Neural progenitor cell (in vitro differentiated cells): ENCODE data around the gene STK33. TPM values are rescaled to one million over a fixed set of nuclear protein-coding genes. Genes with fewer than 3 reads are reported as not detected.

Source experiments
- DNase-seq: peaks from one replicate; pipeline ENCODE4 v3.0.0-alpha.2; 2016; ENCODE audit warnings: low spot score
- H2AFZ ChIP-seq: fragments of 200-600 bp; sonication (generic); replicated peaks from 2 replicates; pipeline ENCODE4 v1.6.1; 2016; ENCODE audit warnings: antibody characterized with exemption
- H3F3A ChIP-seq: fragments of 200-600 bp; sonication (generic); 2 replicates; pipeline ENCODE4 v1.6.1; 2016; ENCODE audit warnings: antibody characterized with exemption, low read depth
- H3K27ac ChIP-seq: fragments of 200-600 bp; sonication (generic); 2 replicates; pipeline ENCODE4 v1.5.1; 2016; ENCODE audit warnings: mild to moderate bottlenecking
- H3K27me3 ChIP-seq: fragments of 200-600 bp; sonication (generic); 2 replicates; pipeline ENCODE4 v1.6.1; 2016; ENCODE audit warnings: mild to moderate bottlenecking, moderate library complexity
- H3K36me3 ChIP-seq: fragments of 200-600 bp; sonication (generic); 2 replicates; pipeline ENCODE4 v1.5.1; 2016
- H3K4me1 ChIP-seq: fragments of 200-600 bp; sonication (generic); 2 replicates; pipeline ENCODE4 v1.6.1; 2016; ENCODE audit warnings: mixed run types
- H3K4me2 ChIP-seq: fragments of 200-600 bp; sonication (generic); 2 replicates; pipeline ENCODE4 v1.6.1; 2016
- H3K4me3 ChIP-seq: fragments of 200-600 bp; sonication (generic); 2 replicates; pipeline ENCODE4 v1.5.1; 2016
- H3K79me2 ChIP-seq: fragments of 200-600 bp; sonication (generic); 2 replicates; pipeline ENCODE4 v1.6.1; 2016; ENCODE audit warnings: low read depth
- H3K9ac ChIP-seq: fragments of 200-600 bp; sonication (generic); 2 replicates; pipeline ENCODE4 v1.6.1; 2016
- H3K9me3 ChIP-seq: fragments of 200-600 bp; sonication (generic); 2 replicates; pipeline ENCODE4 v1.5.1; 2016; ENCODE audit warnings: low read depth
- H4K20me1 ChIP-seq: fragments of 200-600 bp; sonication (generic); 2 replicates; pipeline ENCODE4 v1.6.1; 2016; ENCODE audit warnings: low read depth
- H3K27ac Mint-ChIP-seq: 3 replicates; pipeline ENCODE4 v1.8.0; 2021; ENCODE audit warnings: mixed read lengths
- H3K27me3 Mint-ChIP-seq: 2 replicates; pipeline ENCODE4 v1.8.0; 2022; ENCODE audit warnings: low read depth, mild to moderate bottlenecking, inconsistent platforms, moderate library complexity, mixed read lengths; ENCODE audit not compliant: insufficient read depth
- H3K36me3 Mint-ChIP-seq: 3 replicates; pipeline ENCODE4 v1.8.0; 2021; ENCODE audit warnings: mixed read lengths
- H3K4me1 Mint-ChIP-seq: 3 replicates; pipeline ENCODE4 v1.8.0; 2021; ENCODE audit warnings: mixed read lengths
- H3K4me3 Mint-ChIP-seq: 3 replicates; pipeline ENCODE4 v1.8.0; 2021; ENCODE audit warnings: mild to moderate bottlenecking, moderate library complexity, mixed read lengths
- H3K9me3 Mint-ChIP-seq: 3 replicates; pipeline ENCODE4 v1.8.0; 2020; ENCODE audit warnings: mixed read lengths
- CTCF ChIP-seq: fragments of 200-600 bp; sonication (generic); IDR thresholded peaks from 2 replicates; pipeline ENCODE4 v1.5.1; 2017; ENCODE audit warnings: antibody characterized with exemption, mild to moderate bottlenecking
- EZH2 ChIP-seq: fragments of 200-600 bp; sonication (generic); IDR thresholded peaks from 2 replicates; pipeline ENCODE4 v1.6.1; 2017; ENCODE audit warnings: antibody characterized with exemption, mild to moderate bottlenecking, moderate library complexity
- EZH2phosphoT487 ChIP-seq: fragments of 200-600 bp; sonication (generic); IDR thresholded peaks from 2 replicates; pipeline ENCODE4 v1.6.1; 2017; ENCODE audit warnings: antibody characterized with exemption
- total RNA-seq: library from RNA; depleted of rRNA; stranded (reverse); fragments of >200 nt; gene quantifications from 2 replicates; pipeline ENCODE4 v1.2.3, GENCODE V29; 2015; ENCODE audit warnings: low replicate concordance

The STK33 gene
- total RNA-seq, 1 donor from 2014 or later = 56.5 TPM

- no peak for DNase-seq
- Histone ChIP-seq H3F3A (peaks cover under 1% of the 10 kb centered on the region), H3K79me2 (no peaks in the 10 kb centered on the region), H3K9me3 (no peaks in the 10 kb centered on the region), H3K4me1 (no peaks in the 10 kb centered on the region), H2AFZ (no peak overlapping the region), H4K20me1 (no peaks in the 10 kb centered on the region), H3K4me3 (no peak overlapping the region), H3K36me3 (no peaks in the 10 kb centered on the region), H3K27ac (no peak overlapping the region), H3K9ac (no peak overlapping the region), H3K4me2 (no peak overlapping the region), H3K27me3 (no peaks in the 10 kb centered on the region)
- no peaks in the 10 kb centered on the region for H3K36me3 Mint-ChIP-seq
- H3K27ac Mint-ChIP-seq = no peak overlapping the region
- no peak overlapping the region for H3K4me3 Mint-ChIP-seq
- H3K9me3 Mint-ChIP-seq = no peaks in the 10 kb centered on the region
- peaks cover 22% of the 10 kb centered on the region for H3K4me1 Mint-ChIP-seq
- peaks cover 4% of the 10 kb centered on the region for H3K27me3 Mint-ChIP-seq
- TF ChIP-seq EZH2 (no peak), CTCF (no peak), EZH2phosphoT487 (no peak)
Measured at GRCh38 chr11:8608652-8609051, 14.6 kb upstream of the STK33 start.

GRCh38 chr11:8605971-8606563 lies 12.0 kb upstream of the STK33 start:
- Mint-ChIP-seq H3K27ac (no peak overlapping the region), H3K36me3 (no peaks in the 10 kb centered on the region), H3K4me3 (no peak overlapping the region), H3K9me3 (no peaks in the 10 kb centered on the region), H3K27me3 (peaks cover 4% of the 10 kb centered on the region), H3K4me1 (peaks cover 19% of the 10 kb centered on the region)
- Histone ChIP-seq H3K27ac (no peak overlapping the region), H3F3A (peaks cover 4% of the 10 kb centered on the region), H3K9ac (no peak overlapping the region), H4K20me1 (no peaks in the 10 kb centered on the region), H3K79me2 (no peaks in the 10 kb centered on the region), H3K4me3 (no peak overlapping the region), H3K4me1 (peaks cover 11% of the 10 kb centered on the region), H3K9me3 (no peaks in the 10 kb centered on the region), H2AFZ (no peak overlapping the region), H3K4me2 (no peak overlapping the region), H3K27me3 (no peaks in the 10 kb centered on the region), H3K36me3 (no peaks in the 10 kb centered on the region)
- DNase-seq = no peak
- TF ChIP-seq CTCF (no peak), EZH2phosphoT487 (no peak), EZH2 (no peak)

- Histone ChIP-seq H3K4me1 (peaks cover 11% of the 10 kb centered on the region), H3K79me2 (no peaks in the 10 kb centered on the region), H3K27me3 (no peaks in the 10 kb centered on the region), H4K20me1 (no peaks in the 10 kb centered on the region), H3K27ac (no peak overlapping the region), H3K4me2 (no peak overlapping the region), H3K9me3 (no peaks in the 10 kb centered on the region), H3K4me3 (no peak overlapping the region), H2AFZ (no peak overlapping the region), H3F3A (peaks cover 4% of the 10 kb centered on the region), H3K9ac (no peak overlapping the region), H3K36me3 (no peaks in the 10 kb centered on the region)
- no peaks in the 10 kb centered on the region for H3K36me3 Mint-ChIP-seq
- TF ChIP-seq EZH2phosphoT487 (no peak), EZH2 (no peak), CTCF (peak; percentile 87)
- peak; percentile 72 for DNase-seq
- H3K27ac Mint-ChIP-seq = no peak overlapping the region
- no peaks in the 10 kb centered on the region for H3K9me3 Mint-ChIP-seq
- H3K27me3 Mint-ChIP-seq = peaks cover 4% of the 10 kb centered on the region
- H3K4me1 Mint-ChIP-seq = peaks cover 9% of the 10 kb centered on the region
- no peak overlapping the region for H3K4me3 Mint-ChIP-seq
Measured at GRCh38 chr11:8604078-8604723, 10.2 kb upstream of the STK33 start.
